Measurements from ENCODE around the gene LCNL1.

DNA sequence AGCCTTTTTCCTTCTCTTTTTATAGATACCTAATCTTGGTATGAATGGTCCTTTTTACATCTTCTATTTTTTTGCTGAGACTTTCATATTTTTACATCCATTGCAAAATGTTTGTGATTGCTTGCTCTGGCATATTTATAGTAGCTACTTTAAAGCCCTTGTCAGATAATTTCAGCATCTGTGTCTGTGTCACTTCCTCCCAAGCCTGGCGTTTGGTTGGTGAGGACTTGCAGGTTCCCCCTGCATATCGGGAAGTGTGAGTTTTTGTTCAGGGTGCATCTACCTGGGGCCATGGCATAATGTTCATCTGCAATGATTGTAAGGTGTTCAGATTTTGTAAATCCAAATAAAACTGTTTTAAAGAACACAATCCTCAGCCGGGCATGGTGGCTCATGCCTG is 47.1 kb upstream of the LCNL1 start:
- TF ChIP-seq, protein P1, sequence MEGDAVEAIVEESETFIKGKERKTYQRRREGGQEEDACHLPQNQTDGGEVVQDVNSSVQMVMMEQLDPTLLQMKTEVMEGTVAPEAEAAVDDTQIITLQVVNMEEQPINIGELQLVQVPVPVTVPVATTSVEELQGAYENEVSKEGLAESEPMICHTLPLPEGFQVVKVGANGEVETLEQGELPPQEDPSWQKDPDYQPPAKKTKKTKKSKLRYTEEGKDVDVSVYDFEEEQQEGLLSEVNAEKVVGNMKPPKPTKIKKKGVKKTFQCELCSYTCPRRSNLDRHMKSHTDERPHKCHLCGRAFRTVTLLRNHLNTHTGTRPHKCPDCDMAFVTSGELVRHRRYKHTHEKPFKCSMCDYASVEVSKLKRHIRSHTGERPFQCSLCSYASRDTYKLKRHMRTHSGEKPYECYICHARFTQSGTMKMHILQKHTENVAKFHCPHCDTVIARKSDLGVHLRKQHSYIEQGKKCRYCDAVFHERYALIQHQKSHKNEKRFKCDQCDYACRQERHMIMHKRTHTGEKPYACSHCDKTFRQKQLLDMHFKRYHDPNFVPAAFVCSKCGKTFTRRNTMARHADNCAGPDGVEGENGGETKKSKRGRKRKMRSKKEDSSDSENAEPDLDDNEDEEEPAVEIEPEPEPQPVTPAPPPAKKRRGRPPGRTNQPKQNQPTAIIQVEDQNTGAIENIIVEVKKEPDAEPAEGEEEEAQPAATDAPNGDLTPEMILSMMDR (conservative IDR thresholded peaks at IDR 0.05; ENCODE audit: low read length) = no peak
- no peak for TF ChIP-seq EZH2phosphoT487 (IDR thresholded peaks at IDR 0.05; ENCODE audit: borderline replicate concordance)

All from Loucy (cell line).